HG02763 (cell line): ENCODE data around the gene FOXL2.

ENCODE experiments used
- ATAC-seq: cut with Tn5 transposase; IDR thresholded peaks from one replicate; pipeline ENCODE4 v1.9.1; 2021; ENCODE audit warnings: mild to moderate bottlenecking, moderate library complexity; ENCODE audit not compliant: unreplicated experiment

The FOXL2 gene

DNA sequence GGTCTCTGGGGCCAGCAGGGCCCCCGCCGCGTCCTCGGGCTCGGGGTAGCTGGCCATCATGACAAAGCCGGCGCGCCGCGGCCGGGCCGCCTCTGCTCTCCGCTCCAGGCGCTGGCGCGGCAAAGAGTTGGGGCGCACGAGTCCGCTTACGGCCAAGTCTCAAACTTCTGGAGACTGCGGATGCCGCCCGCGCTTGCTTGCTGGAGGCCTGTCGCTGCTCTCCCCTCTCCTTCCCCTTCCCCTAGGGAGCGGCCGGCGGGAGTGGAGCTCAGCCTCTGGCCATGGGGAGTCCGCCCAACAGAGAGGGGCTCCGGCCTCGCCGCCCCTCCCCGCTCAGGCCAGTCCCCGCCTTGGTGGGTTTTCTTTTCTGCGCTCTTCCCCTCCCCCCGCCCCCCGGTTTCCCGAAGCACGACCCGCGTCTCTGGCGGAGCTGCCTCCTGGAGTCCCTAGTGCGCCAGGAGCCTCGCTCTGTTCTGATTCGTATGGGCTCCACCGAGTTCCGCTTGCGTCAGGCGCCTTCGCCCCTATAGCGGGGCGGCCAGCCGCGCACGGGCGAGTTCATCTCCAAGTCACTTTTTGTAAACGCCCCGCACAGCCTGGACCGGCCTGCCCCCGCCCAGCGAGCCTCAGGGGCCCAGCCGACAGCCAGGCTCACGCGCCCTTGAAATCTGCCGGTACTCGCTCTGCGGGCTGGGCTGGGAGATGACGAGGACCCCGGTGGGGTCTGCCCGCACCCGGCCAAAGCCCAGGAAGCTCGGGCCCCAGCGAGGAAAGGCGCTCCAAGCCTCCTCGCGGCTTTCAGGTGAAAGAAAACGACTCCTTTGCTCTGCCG, at the start of gene FOXL2, which contains the start of gene FOXL2NB:
Gene FOXL2 (minus strand): TSS at position 475 of the 832 bp plus-strand sequence. CDS start 415 bp downstream, at position 60.
Gene FOXL2NB (plus strand): TSS at position 555 of the 832 bp plus-strand sequence. CDS start 148 bp downstream, at position 703.
- no peak for ATAC-seq

DNA sequence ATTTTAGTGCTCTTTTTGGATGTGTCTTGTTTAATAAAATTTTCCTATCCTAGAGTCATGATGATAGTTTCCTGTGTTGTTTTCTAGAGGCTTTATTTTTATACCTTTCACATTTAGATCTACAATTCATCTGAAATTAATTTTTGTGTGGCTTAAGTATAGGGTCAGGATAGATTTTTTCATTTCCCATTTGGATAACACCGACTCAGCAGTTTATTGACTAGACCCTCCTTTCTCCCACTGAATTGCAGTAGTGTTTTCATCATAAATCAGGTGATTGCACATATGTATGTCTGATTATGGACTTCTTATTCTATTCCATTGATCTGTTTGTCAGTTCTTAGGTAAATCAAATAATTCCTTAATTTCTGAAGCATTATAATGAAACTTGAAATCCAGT, 48.8 kb upstream of the FOXL2 start:
- no peak for ATAC-seq

DNA sequence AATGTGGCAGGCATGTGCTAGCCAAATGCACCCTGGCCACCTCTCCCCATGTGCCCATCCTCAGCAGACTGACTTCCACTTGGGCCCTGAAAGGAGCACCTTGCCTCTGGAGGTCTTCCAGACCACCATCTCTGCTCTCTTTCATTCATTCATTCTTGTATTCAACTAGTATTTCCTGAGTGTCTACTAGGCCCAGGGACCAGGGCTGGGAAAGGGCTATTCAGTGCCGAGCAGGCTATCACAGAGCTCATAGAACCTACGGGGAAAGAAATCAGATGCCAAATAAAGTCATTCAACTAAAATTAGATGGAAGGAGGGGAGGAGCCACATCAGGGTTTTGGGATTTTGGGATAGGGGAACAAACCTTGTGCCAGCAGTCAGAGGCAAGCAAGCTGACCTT, 40.2 kb upstream of the FOXL2 start:
- ATAC-seq = no peak

DNA sequence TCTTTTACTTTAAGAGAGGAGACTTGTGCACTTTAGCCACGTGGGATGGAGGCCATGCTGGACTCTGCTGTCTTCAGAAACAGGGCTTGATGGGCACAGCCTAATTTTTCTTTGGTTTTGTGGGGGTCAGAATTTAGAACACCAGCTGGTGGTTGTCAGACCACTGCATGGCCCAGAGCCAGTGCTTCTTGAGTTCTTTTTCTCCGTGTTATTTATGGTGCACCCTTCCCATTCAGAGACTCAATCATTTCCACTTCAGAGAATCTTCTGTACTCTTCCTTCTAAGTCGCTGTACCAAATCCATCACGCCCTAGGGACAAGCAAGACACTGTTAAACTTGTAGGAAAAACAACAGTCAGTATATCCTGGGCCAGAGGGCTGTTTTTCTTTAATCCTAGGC, 39.0 kb upstream of the FOXL2 start:
- no peak for ATAC-seq

DNA sequence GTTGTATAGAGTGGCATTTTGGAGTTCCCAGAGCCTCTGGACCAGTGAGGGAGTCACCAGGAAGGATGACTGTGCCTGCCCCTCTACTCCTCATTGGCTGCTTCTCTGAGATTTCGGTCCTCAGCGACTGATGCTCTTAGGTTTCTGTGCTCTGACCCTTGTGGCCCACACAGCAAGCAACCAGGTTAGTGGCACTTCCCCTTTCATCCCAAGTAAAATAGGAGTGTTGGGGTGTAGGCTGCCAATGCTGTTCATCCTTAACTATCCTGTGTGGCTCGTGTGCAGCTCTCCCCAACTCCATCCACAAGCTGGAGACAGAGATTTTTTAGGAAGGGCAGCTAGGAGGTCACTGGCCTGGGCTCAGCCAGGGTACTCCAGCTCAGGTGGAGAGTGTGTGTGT, 37.9 kb upstream of the FOXL2 start:
- ATAC-seq = no peak

DNA sequence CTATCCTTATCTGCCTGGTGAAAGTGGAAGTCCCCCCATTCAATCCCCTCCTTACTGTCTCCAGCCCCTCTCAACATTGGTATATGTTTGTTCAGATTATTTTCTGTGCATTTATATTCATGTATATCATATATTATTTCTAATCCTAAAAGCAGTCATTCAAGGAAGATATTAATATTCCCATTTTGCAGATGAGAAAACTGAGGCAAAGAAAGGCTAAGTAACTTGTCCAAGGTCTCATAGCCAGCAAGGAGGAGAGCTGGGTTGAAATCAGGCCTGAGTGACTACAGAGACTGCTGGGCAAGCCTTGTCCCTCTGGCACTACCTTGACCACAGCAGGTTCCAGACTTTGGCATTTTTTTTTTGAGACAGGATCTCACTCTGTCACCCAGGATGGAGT, 29.1 kb upstream of the FOXL2 start:
- ATAC-seq = no peak

DNA sequence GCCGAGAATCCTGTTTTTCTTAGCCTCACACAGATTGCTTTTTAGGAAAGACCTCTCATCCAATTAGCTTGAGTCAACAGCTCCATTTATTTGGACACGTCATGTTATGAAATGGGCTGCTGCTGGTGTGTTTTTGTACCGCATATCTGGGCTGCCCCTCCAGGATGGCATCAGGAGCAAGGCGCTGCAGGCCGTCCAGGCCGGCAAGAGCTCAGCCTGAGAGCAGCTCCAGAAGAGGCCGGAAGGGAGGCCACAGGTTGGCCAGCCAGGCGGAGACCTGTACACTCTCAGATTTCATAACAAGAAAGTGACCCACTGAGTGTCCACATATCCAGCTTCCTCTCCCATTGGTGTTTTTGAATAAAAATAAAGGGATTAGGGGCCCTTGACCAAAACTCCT, 28.4 kb upstream of the FOXL2 start:
- ATAC-seq = no peak

DNA sequence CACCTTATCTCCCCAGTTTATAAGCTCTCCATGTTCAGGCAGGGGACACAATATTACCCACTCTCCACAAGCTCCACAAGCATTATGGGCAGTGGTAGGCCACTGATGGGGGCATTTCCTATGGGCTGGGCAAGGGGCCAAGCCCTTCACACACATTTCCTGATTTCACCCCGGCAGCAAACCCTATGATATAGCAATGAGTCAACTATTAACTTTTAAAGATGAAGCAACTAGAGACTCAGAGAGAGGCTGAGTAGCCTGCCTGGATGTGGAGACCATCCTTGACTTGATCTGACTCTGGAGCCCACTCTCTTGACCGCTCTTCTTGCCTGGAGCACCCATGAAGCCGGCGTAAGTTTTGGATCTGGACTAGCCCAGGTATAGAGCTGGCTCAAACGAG, 27.5 kb upstream of the FOXL2 start:
- ATAC-seq = no peak

DNA sequence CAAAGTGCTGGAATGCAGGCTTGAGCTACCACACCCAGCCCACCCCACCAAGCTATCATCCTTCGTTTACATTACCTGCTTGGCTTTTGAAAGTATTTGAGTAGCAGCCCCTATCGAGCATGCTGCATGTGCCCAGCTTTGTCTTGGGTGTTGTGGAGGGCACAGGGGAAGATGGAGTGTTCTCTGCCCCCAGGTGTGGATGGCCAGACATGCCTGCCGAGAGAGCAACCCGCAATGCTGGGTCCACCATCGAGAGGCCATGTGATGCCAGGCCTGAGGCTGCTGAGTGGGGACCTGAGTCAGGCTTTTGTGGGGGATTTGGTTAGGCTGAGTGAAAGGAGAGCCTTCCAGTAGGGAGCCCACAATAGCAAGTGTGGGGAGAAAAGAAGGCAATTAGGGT, 26.0 kb upstream of the FOXL2 start:
- ATAC-seq = no peak

DNA sequence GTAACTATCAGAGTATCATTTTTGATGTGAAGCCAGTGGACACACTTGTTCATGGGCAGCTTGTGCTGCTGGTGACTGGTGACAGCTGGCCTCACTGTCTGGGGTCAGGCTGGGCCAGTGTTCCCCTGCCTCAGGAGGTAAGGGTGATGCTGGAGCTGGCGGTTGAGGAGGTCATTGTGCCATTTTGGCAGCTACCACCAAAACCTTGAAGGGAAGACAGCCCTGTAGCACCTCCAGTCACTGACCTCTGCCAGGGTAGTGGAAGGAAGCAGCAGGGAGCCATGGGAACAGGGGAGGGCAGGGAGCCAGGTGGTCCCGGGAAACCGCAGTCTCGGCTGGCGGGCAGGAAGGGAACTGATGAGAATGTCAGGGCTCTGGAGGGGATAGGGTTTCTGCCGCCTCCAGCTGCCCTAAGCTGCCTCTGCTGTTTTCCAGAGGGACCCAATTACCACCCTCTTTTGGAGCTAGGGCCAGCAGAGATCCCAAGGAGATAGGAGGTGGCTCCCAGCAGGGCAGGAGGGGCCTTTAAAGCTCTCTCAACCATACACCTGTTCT, 24.9 kb upstream of the FOXL2 start:
- no peak for ATAC-seq

DNA sequence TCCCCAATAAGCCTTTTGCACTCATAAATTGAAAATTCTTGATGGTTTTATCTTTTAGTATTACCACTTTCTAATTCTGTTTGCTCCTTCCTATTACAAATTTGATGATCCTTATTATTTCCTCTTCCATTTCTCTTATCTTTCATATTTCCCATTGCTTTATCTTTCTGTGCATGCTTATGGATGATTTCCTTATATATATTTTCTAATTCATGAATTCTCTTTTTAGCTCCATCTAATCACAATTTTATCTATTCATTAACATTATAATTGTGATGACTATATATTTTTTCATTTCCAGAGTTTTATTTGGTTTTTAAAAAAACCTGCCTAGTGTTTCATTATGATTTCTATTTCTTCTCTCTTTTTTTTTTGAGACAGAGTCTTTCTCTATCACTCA, 18.0 kb upstream of the FOXL2 start:
- ATAC-seq = no peak

DNA sequence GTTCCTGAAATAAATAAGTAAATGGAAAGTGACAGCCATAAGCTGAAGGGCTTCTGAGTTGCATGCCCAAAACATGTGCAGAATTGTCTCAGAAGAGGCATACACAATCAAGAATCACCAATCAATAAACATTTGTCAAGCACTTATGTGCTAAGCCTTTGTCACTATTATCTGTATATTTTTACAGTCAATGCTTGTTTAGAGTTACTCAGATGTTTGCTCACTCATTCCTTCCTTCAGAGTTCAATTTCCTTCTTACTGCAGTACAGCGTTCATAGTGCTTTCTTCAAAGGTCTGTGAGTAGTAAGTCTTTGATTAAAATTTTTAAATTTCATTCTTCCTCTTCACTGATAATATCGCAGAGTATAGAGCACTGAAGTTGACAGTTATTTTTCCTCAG, 17.3 kb upstream of the FOXL2 start:
- ATAC-seq = no peak

DNA sequence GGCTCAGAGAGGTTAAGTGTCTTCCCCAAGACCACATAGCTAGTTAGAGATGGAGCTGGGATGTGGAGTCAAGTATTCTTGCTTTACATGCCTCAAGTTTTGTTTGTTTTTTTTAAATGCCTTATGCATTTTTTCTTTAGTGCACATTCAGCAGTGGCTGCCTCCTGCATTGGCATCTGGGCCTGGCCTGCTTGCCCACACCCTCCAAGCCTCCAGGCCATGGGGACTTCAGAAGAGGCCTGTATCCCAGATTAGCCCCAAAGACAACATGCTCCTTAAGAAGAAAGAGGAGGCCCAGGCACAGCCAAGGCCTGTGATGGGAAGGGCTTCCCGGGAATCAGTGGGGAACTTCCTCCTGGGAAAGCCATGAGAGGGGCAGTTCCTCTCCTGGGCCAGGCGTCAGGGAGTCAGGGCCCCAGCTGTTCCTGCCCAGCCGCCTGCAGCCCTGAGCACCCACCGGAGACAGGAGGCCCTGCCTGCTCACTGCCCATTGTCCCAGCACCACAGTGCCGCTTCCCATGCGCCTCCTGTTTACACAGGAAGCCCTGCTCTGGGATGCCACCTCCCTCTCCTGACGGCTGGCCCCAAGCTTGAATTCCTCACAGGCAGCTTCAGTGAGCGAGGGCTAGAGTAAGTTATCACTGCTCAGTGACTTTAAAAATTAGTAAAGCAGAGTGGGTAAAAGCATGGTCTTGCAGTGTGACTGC, 16.1 kb upstream of the FOXL2 start:
- no peak for ATAC-seq

DNA sequence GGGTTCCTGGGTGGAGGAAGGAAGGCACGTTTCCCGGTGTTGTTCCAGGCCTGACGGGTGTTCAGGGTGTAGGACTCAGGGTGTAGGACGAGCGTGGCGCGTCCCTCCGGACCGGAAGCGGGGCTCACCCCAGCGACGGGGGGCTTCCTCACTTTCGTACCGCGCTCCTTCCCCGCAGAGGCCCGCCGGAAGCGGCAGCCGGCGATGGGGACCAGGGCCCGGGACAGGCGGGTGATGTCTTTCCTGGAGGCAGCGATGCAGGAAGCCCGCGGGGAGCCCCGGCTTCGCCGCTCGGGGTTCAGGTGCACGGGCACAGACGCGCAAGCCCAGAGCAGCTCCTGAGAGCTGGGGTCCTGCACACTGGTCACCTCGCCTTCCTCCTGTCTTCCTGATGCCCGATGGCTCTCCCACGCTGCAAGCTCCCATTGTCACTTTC, 13.5 kb upstream of the FOXL2 start:
- no peak for ATAC-seq

DNA sequence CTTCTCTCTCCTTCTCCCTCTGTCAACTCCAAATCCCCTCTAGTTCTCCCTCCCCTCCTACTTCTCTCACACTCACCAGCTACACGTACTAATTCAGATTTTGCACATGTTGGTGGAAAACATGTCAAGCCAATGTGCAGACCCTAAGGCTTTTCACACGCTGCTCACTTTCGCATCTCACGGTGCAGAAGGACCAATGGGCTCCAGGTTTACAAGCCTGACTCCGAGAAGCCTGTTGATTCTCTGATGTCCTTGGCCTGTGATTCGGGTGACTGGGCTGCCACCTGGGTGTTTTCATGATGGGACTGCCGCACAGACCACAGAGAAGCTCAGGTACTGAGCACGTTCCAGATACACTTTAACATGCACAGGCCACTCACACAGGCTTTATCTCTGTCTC, 3.8 kb upstream of the FOXL2 start:
- ATAC-seq = no peak

DNA sequence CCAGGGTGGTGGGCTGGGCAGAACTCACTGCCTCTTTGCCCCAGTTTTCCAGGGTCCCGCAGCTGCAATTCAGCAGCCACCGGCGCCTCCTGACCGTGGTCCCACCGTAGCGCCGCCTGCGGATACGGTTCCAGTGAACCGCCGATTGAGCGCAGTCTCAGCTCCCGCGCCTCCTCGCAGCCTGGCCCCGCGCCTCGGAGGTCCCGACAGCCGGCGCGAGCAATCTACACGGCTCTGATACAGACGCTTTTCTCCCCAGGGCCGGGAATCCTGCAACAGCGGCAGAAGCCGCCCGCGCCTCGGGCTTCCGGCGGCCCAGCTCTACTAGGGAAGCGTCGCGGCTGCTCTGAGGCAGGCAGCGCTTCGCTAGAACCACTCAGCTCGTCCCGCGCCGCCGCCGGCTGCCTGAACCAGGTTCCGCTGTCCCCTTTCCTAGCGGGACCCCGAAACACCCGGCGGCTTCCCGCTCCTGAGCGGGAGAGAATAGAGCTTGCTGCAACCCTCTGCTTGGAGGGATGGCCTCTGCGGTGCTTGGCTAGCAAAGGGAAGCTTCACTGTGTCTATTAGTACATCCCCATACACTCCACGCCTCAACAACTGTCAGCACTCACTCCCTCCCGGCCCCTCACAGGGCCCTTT, 3.2 kb upstream of the FOXL2 start:
- ATAC-seq = no peak

DNA sequence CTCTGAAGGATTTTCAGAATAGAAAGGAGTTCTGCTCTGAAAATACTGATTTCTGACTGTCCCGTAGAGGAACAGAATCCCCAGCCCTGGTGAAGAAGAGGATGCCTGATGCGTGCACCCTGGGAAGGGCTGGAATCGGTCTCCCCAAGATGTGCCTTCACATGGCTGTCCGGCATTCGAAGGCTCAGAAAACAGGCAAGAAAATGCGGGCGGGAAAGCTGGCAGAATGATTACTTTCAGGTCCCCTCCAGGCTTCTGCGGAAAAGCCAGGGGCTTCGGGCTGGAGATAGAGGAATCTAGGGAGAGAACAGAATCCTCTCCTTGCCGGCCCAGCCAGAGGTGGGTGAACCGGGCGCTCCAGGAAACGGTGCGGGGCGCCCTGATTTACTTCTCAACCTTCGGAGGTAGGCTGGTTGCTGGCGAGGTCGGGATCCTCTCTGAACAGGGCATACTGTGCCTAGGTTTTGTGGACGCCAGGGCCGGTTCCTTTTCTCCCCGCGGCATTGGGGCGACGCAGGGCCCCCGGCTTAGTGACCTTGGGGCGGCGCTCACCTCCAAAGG, 2.6 kb upstream of the FOXL2 start:
- no peak for ATAC-seq

DNA sequence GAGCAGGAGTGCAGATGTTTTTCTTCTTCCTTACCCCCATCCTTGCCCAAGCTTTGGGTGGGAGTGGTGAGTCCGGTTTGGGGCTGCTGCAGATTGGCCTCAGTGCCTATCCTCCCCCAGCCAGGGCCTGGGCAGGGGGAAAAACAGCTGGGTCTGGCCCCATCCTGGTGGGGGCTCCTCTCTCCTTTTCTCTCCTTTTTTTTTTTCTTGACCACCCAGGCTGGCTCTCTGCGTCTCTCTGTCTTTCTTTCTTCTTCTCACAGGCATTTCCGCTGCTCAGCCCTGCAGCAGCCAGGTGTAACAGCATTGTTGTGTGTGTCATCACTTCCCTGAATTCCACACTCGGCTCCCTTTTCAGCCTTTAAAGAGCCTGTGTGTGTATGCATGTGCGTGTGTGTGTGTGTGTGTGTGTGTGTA, 2.1 kb upstream of the FOXL2 start:
- no peak for ATAC-seq

DNA sequence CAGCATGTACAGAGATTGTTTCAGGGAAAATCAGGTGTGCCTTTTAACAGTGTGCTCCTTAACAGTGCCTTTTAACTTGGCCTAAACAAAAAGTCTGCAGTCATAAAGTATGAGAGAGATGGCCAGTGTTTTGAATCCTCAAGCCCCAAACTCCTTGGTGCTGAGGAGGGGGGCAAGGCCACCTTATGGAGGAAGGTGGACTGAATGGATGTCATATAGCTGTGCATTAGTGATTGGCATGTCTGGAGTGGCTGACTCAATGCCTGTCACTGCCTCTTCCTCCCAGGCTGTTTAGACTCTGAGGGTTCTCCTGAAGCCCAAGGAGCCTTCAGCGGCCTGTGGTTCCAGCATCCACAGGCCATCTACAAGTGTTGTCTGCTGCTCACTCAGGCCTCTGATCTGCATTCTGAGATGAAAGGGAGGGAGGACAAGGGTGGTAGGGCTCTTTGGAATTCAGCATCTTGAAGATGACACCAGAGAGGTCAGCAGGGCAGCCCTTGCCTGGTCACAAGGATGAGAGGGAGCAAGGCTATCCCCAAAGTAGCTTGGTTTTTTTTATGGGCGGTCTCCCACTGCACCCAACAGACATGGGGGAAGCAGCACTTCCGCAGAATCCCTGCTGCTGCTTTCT, 1.5 kb upstream of the FOXL2 start:
- ATAC-seq = no peak

DNA sequence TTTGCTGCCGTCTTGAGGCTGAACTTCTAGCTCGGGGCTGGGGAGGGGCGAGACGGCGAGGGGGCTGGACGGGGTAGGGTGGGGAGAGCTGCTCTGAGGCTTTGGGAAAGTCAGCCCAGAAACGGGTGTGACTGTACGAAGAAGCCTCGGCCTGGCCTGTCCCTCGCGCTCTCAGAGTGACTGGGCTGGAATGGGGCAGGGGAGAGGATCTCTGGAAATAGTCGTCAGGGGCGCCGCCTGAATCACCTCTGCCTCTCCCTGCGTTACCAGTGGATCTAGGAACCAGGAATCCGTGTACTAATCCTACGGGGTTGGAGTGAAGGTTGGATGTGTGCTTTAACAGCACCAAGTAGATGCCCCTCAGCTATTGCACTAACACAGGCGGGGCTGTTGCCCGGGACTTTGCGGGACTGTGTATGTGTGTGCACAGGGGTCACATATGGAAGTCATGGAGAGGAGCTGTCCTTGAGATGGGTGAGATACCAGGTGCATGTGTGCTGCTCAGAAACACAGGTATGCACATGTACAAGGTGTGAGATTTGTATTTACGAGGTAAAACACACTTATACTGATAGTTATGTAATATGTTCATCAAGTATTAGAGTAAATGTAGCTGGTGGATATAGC, 671 bp upstream of the FOXL2 start:
- no peak for ATAC-seq
